OCI-LY7 (cell line): ENCODE results near the gene MRC1.

Experiments
- EZH2phosphoT487 ChIP-seq: fragments of 200-600 bp; sonication (generic); IDR thresholded peaks from 2 replicates; pipeline ENCODE4 v1.6.1; 2018; ENCODE audit warnings: low read depth, borderline replicate concordance, mild to moderate bottlenecking, mixed run types, antibody characterized with exemption, low read length, moderate library complexity, mixed read lengths
- TF ChIP-seq, protein P1 (sequence below): fragments of 200-600 bp; sonication (generic); conservative IDR thresholded peaks from 2 replicates; pipeline ENCODE4 v1.5.1; 2014; ENCODE audit warnings: mild to moderate bottlenecking, antibody characterized with exemption, low read length, moderate library complexity, mixed read lengths

DNA sequence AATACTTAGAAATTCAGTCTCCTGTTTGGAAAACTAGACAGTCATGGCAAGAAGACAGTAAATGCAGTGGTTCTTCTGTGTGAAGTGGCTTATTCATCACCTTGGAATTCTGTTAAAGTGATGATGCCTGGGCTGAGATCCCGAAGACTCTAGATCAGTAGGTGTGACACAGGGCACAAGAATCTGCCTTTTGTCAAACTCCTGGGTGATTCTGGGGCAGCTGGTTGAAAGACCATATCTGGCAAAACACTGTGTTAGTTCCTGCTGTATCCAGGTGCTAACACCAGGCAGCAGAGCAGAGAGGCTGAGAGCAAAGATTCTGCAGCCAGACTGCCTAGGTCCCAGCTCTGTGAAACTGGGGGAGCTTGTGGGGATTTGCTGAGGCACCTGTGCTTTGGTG, 26.5 kb downstream of the MRC1 start:
- TF ChIP-seq, protein P1, sequence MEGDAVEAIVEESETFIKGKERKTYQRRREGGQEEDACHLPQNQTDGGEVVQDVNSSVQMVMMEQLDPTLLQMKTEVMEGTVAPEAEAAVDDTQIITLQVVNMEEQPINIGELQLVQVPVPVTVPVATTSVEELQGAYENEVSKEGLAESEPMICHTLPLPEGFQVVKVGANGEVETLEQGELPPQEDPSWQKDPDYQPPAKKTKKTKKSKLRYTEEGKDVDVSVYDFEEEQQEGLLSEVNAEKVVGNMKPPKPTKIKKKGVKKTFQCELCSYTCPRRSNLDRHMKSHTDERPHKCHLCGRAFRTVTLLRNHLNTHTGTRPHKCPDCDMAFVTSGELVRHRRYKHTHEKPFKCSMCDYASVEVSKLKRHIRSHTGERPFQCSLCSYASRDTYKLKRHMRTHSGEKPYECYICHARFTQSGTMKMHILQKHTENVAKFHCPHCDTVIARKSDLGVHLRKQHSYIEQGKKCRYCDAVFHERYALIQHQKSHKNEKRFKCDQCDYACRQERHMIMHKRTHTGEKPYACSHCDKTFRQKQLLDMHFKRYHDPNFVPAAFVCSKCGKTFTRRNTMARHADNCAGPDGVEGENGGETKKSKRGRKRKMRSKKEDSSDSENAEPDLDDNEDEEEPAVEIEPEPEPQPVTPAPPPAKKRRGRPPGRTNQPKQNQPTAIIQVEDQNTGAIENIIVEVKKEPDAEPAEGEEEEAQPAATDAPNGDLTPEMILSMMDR: no peak
- TF ChIP-seq EZH2phosphoT487: no peak
